Choroid plexus epithelial cell (primary cell): Measurements from ENCODE around the gene SGPP1.

ENCODE experiments used
- DNase-seq: peaks from one replicate; pipeline ENCODE4 v3.0.0-alpha.2; 2010; ENCODE audit warnings: low read depth
- H3K4me3 ChIP-seq: 2 replicates; pipeline ENCODE4 v1.5.1; 2011; ENCODE audit warnings: low read depth, mild to moderate bottlenecking, control low read depth, low read length, moderate library complexity
- TF ChIP-seq, protein P1 (sequence below): conservative IDR thresholded peaks from 2 replicates; pipeline ENCODE4 v1.5.1; 2011; ENCODE audit warnings: low read depth, mild to moderate bottlenecking, control low read depth, inconsistent platforms, low read length, moderate library complexity

The SGPP1 gene

GRCh38 chr14:63747846-63748245, 20.0 kb upstream of the SGPP1 start:
- no peak for DNase-seq
- H3K4me3 ChIP-seq: no peak overlapping the region
- TF ChIP-seq, protein P1, sequence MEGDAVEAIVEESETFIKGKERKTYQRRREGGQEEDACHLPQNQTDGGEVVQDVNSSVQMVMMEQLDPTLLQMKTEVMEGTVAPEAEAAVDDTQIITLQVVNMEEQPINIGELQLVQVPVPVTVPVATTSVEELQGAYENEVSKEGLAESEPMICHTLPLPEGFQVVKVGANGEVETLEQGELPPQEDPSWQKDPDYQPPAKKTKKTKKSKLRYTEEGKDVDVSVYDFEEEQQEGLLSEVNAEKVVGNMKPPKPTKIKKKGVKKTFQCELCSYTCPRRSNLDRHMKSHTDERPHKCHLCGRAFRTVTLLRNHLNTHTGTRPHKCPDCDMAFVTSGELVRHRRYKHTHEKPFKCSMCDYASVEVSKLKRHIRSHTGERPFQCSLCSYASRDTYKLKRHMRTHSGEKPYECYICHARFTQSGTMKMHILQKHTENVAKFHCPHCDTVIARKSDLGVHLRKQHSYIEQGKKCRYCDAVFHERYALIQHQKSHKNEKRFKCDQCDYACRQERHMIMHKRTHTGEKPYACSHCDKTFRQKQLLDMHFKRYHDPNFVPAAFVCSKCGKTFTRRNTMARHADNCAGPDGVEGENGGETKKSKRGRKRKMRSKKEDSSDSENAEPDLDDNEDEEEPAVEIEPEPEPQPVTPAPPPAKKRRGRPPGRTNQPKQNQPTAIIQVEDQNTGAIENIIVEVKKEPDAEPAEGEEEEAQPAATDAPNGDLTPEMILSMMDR: no peak

GRCh38 chr14:63745858-63746425, 18.1 kb upstream of the SGPP1 start:
- DNase-seq: no peak
- H3K4me3 ChIP-seq: no peak overlapping the region
- TF ChIP-seq, protein P1: no peak

DNA sequence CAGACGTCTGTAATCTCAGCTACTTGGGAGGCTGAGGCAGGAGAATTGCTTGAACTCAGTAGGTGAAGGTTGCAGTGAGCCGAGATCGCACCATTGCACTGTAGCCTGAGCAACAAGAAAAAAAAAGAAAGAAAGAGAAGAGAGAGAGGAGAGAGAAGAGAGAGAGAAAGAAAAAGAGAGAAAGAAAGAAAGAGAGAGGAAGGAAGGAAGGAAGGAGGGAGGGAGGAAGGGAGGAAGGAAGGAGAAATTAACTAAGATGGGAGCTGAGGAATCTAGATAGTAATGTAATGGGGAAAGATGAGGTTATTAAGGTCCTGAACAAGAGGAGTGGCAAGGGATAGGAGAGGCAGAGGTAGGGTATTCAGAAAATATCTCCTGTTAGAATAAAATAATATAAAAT, 17.4 kb upstream of the SGPP1 start:
- no peak for DNase-seq

GRCh38 chr14:63737582-63738006, 9.7 kb upstream of the SGPP1 start:
- peak; percentile 24 for DNase-seq
- H3K4me3 ChIP-seq: no peak overlapping the region
- TF ChIP-seq, protein P1: no peak

More for the DNA sequence above, 17.4 kb upstream of the SGPP1 start:
- no peak overlapping the region for H3K4me3 ChIP-seq
- TF ChIP-seq, protein P1: no peak

GRCh38 chr14:63735720-63736119, 7.9 kb upstream of the SGPP1 start:
- H3K4me3 ChIP-seq: no peak overlapping the region
- no peak for DNase-seq
- TF ChIP-seq, protein P1: no peak

DNA sequence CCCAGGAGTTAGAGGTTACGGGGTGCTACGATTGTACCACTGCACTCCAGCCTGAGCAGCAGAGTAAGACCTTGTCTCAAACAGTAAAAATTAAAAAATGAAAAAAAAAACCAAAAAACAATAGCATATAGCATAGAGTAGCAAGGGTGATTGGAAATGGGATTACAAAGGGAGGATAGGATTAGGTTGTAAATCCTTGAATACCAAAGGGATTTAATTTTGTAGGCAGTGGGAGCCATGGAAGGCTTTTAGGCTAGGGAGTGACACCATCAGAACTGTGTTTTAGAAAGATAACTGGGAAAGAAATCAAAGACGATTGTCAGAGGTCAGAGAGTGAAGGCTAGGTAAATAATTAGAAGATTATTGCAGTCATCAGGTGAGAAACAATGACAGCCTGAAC, 2.8 kb upstream of the SGPP1 start:
- no peak for DNase-seq
- H3K4me3 ChIP-seq: no peak overlapping the region
- TF ChIP-seq, protein P1: no peak

DNA sequence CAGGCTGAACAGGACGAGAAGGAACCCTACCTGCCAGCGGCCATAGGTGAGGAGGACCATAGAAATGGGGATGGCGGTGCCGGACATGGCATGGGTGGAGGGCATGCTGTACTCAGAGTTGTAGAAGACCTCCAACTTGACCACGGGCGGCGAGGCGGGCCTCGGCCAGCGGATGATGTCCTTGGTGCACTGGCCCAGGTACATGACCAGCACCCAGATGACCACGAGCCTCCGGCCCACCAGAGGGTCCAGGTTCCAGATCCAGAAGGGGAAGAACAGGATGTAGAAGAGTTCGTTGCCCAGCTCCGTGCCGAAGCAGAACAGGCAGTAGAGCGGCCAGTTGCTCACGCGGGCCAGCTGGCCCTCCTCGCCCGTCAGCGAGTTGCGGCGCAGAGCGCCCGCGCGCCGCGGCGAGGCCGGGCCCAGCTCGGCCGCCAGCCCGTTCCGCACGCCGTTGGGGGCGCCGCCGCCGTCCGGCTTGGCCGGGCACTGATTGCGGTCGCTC, 582 bp downstream of the SGPP1 start:
- peak; percentile 48 for DNase-seq
- TF ChIP-seq, protein P1: no peak
- H3K4me3 ChIP-seq: peak overlapping the region; percentile 72
